NT2/D1 (cell line): ENCODE measurements around the gene AK2.

Experiments
- SUZ12 ChIP-seq: IDR thresholded peaks from 2 replicates; pipeline ENCODE4 v1.6.1; 2011; ENCODE audit not compliant: insufficient read length, insufficient read depth; ENCODE audit errors: extremely low read depth
- YY1 ChIP-seq: IDR thresholded peaks from 2 replicates; pipeline ENCODE4 v1.6.1; 2011; ENCODE audit not compliant: insufficient read length, insufficient read depth
- ZNF274 ChIP-seq: IDR thresholded peaks from 2 replicates; pipeline ENCODE4 v1.6.1; 2011; ENCODE audit warnings: mild to moderate bottlenecking, low read depth, low read length

DNA sequence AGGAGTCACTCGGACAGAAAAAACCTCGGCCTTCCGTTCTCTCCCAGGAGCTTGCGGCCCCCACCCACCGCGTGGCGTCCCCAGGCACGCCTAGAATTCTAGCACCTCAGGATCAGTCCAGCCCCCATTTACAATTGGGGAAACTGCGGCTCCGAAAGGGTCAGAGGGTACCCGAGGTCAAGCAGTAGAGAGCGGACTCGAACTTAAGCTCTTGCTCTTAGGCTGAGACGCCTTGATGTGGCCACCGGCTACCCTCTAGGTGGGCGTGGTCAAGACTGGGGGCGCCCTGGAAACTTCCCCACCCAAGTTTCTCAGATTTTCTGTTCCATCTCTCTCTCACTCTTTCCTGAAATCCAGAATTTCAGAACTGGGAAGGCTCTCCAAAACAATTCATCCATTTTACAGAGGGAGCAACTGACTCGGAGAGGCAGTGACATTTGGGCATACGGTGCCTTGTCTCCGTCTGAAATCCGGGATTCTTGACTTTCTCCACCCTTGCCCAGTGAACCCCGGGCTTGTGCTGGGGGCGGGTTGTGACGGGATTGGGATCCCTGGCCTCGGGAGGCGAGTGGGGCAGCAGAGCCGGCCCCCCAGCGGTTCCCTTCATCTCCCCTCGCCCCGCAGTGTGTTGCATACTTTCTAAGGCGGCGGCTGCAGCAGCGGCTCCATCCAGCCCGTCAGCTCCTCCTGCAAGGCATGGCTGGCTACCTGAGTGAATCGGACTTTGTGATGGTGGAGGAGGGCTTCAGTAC lies 45.0 kb upstream of the AK2 start:
- TF ChIP-seq ZNF274 (no peak), YY1 (no peak), SUZ12 (no peak)
